ENCODE data around the gene TALDO1.
A peak's percentile ranks its signal among the peaks of the same experiment; 100 is the strongest.

TALDO1 gene

DNA sequence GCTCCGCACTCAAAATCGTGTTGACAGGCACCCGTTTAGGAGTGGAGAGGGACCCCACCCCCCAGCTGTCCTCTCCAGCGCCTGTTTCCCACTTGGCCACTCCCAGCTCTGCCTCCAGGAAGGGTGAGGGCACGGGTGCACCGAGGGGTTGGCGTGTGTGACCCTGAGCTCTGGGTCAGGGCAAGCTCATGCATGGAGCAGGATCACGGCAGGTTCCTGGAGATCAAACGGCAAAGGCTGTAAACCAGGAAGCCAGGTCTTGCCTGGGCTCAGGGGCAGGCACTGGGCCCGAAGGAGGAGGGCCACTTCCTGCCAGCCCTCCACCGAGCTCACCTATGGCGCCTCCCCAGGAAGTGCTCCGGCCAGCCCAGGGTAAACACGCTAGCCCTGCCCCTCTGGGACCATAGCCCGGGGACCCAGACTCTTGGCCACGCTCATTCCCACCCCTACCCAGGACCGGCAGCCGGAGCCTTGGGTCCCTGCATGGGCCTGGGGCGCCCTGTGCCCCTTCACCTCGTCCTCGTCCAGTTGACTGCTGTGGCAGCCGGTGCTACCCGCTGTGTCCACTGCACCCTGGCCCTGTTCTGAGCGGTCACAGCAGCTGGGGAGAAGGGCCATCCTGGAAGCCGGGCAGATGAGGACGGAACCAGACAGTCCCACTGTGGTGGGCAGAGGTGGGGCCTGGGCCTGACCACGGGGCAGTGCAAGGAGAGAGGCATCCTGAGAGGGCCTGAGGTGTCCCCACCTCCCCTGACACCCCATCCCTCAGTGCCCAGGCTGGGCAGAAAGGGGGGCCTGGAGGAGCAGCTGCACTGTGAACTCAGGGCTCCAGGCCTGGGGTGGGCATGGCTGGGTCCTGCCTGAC is 42.3 kb upstream of the TALDO1 start:
- H3K36me3 ChIP-seq (replicated peaks; ENCODE audit: insufficient read depth, low read length) = no peaks in the 10 kb centered on the region
- TF ChIP-seq, protein P1, sequence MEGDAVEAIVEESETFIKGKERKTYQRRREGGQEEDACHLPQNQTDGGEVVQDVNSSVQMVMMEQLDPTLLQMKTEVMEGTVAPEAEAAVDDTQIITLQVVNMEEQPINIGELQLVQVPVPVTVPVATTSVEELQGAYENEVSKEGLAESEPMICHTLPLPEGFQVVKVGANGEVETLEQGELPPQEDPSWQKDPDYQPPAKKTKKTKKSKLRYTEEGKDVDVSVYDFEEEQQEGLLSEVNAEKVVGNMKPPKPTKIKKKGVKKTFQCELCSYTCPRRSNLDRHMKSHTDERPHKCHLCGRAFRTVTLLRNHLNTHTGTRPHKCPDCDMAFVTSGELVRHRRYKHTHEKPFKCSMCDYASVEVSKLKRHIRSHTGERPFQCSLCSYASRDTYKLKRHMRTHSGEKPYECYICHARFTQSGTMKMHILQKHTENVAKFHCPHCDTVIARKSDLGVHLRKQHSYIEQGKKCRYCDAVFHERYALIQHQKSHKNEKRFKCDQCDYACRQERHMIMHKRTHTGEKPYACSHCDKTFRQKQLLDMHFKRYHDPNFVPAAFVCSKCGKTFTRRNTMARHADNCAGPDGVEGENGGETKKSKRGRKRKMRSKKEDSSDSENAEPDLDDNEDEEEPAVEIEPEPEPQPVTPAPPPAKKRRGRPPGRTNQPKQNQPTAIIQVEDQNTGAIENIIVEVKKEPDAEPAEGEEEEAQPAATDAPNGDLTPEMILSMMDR (IDR thresholded peaks at IDR 0.05; ENCODE audit: low read length) = no peak
- TF ChIP-seq EZH2 (optimal IDR thresholded peaks at IDR 0.05; ENCODE audit: low read depth, low read length) (no peak), EZH2phosphoT487 (IDR thresholded peaks at IDR 0.05; ENCODE audit: low read length) (no peak)
- no peak for DNase-seq
- no peaks in the 10 kb centered on the region for H3K9me3 ChIP-seq (replicated peaks; ENCODE audit: insufficient read depth, low read length)
- H3K4me2 ChIP-seq (ENCODE audit: low read depth, low read length) = no peak overlapping the region
- H3K27me3 ChIP-seq (replicated peaks; ENCODE audit: insufficient read depth, low read length) = peaks cover 37% of the 10 kb centered on the region
- H3K9me2 ChIP-seq (replicated peaks; ENCODE audit: insufficient read depth, low read length) = no peaks in the 10 kb centered on the region
- no peak overlapping the region for H3K27ac ChIP-seq (ENCODE audit: low read length)
- H3F3A ChIP-seq (ENCODE audit: insufficient read depth, low read length) = no peaks in the 10 kb centered on the region
- no peaks in the 10 kb centered on the region for H3K79me2 ChIP-seq (ENCODE audit: low read length)
- H2AFZ ChIP-seq (ENCODE audit: low read length) = no peak overlapping the region
- no peak overlapping the region for H3K4me3 ChIP-seq (ENCODE audit: low read length)
- no peaks in the 10 kb centered on the region for H3K4me1 ChIP-seq (ENCODE audit: low read length)
- H4K20me1 ChIP-seq (ENCODE audit: insufficient read depth, low read length) = no peaks in the 10 kb centered on the region
- no peak overlapping the region for H3K9ac ChIP-seq (ENCODE audit: low read length)

DNA sequence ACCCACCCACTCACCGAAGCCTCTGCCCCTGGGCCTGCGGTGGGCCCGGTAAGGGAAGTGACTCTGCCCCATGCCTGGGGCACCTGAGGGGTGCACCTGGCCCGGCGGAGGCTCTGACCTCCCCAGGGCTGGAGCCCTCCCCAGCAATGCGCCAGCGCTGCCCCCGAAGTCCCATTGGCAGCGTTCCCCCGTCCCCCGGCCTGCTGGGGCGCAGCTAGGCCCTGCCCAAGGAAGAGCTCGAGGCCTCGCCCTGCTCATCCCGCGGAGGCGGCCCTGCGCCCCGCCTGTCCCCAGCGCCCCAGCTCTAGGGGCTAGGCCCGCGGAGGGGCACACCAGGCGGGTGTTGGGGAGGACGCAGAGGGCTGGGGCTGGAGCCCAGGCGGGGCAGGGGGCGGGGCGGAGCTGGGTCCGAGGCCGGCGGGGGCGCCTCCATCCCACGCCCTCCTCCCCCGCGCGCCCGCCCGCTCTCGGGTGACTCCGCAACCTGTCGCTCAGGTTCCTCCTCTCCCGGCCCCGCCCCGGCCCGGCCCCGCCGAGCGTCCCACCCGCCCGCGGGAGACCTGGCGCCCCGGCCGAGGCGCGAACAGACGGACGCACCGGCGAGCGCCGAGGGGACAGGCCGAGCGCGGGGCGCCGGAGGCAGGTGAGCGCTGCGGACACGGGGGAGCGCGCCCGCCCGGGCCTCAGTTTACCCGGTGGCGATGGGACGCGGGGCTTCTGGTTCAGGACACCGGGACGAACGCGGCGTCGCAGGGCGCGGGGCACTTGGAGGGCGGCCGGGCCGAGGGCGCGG is 41.4 kb upstream of the TALDO1 start, which contains the start of gene EPS8L2:
Gene EPS8L2, plus strand, starts transcription at position 586 of the 793 bp plus-strand sequence. CDS start 3,177 bp downstream, outside the sequence.
- Histone ChIP-seq H3K4me3 (ENCODE audit: low read length) (no peak within 1 kb of the TSS), H3K9me2 (replicated peaks; ENCODE audit: insufficient read depth, low read length) (no peaks in the 10 kb centered on the region), H3K79me2 (ENCODE audit: low read length) (no peaks in the 10 kb centered on the region), H2AFZ (ENCODE audit: low read length) (no peak within 1 kb of the TSS), H3K27ac (ENCODE audit: low read length) (no peak within 1 kb of the TSS), H4K20me1 (ENCODE audit: insufficient read depth, low read length) (no peaks in the 10 kb centered on the region), H3K9ac (ENCODE audit: low read length) (no peak within 1 kb of the TSS), H3K36me3 (replicated peaks; ENCODE audit: insufficient read depth, low read length) (no peaks in the 10 kb centered on the region), H3K27me3 (replicated peaks; ENCODE audit: insufficient read depth, low read length) (peaks cover 40% of the 10 kb centered on the region), H3K9me3 (replicated peaks; ENCODE audit: insufficient read depth, low read length) (no peaks in the 10 kb centered on the region), H3F3A (ENCODE audit: insufficient read depth, low read length) (no peaks in the 10 kb centered on the region), H3K4me1 (ENCODE audit: low read length) (0 out of 2 replicates have a peak, but pooled peaks cover 3% of the 10 kb centered on the region), H3K4me2 (ENCODE audit: low read depth, low read length) (peak within 1 kb of the TSS; percentile 15; the same call in 1 of the 2 replicates)
- no peak for DNase-seq
- TF ChIP-seq EZH2phosphoT487 (IDR thresholded peaks at IDR 0.05; ENCODE audit: low read length) (no peak), EZH2 (optimal IDR thresholded peaks at IDR 0.05; ENCODE audit: low read depth, low read length) (no peak)
- TF ChIP-seq, protein P1 (IDR thresholded peaks at IDR 0.05; ENCODE audit: low read length) = no peak

DNA sequence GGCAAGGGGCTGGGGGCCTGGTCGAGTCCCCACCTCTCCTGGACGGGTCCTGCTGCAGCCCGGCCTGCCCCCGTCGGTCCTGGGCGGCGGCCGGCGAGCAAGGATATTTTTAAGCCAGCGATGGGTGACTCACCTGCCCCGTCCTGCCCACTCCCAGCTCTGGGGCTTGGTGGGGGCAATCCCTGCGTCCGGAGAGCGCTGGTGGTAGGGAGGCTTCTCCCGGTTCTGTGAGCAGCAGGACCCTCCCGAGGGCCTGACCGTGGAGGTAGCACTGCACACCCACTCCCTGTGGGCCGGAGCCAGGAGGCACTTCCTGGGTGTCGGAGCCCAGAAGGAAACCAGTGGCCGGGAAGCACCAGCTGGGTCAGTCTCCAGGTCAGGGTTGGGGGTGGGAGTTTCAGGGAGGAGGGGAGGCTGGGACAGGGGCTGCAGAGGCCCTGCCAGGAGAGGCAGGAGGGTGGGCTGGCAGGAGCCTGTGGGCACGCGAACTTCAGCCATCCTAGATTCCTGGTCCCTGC is 40.8 kb upstream of the TALDO1 start:
- Histone ChIP-seq H3K9me2 (replicated peaks; ENCODE audit: insufficient read depth, low read length) (no peaks in the 10 kb centered on the region), H2AFZ (ENCODE audit: low read length) (no peak overlapping the region), H3K79me2 (ENCODE audit: low read length) (no peaks in the 10 kb centered on the region), H3K9ac (ENCODE audit: low read length) (no peak overlapping the region), H3K27me3 (replicated peaks; ENCODE audit: insufficient read depth, low read length) (peaks cover 40% of the 10 kb centered on the region), H3K27ac (ENCODE audit: low read length) (no peak overlapping the region), H3K36me3 (replicated peaks; ENCODE audit: insufficient read depth, low read length) (no peaks in the 10 kb centered on the region), H3F3A (ENCODE audit: insufficient read depth, low read length) (no peaks in the 10 kb centered on the region), H3K4me3 (ENCODE audit: low read length) (no peak overlapping the region), H4K20me1 (ENCODE audit: insufficient read depth, low read length) (no peaks in the 10 kb centered on the region), H3K9me3 (replicated peaks; ENCODE audit: insufficient read depth, low read length) (no peaks in the 10 kb centered on the region), H3K4me1 (ENCODE audit: low read length) (0 out of 2 replicates have a peak, but pooled peaks cover 3% of the 10 kb centered on the region), H3K4me2 (ENCODE audit: low read depth, low read length) (no peak overlapping the region)
- TF ChIP-seq, protein P1 (IDR thresholded peaks at IDR 0.05; ENCODE audit: low read length) = no peak
- TF ChIP-seq EZH2 (optimal IDR thresholded peaks at IDR 0.05; ENCODE audit: low read depth, low read length) = no peak
- no peak for TF ChIP-seq EZH2phosphoT487 (IDR thresholded peaks at IDR 0.05; ENCODE audit: low read length)
- DNase-seq = no peak

Data from MM.1S (cell line).